ENCODE measurements around the gene PAQR5.
"Not testable (repeated sequence)": the region's sequence is repeated elsewhere in the genome, so short reads cannot be mapped to it uniquely, and the experiment has no call there.

DNA sequence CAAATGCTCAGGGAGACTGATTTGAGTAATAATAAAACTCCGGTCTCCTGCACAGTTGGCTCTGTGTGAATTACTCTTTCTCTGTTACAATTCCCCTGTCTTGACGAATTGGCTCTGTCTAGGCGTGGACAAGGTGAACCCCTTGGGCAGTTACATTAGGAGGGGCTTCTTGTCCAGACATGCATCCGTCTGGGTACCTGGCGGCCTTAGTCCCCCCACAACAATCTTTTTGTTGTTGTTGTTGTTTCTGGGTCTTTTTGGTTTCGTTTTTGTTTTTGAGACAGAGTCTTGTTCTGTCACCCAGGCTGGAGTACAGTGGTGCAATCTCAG lies 40.5 kb downstream of the PAQR5 start:
- TF ChIP-seq POLR2A (IDR thresholded peaks at IDR 0.05) = not testable (repeated sequence)
- TF ChIP-seq, protein P1, sequence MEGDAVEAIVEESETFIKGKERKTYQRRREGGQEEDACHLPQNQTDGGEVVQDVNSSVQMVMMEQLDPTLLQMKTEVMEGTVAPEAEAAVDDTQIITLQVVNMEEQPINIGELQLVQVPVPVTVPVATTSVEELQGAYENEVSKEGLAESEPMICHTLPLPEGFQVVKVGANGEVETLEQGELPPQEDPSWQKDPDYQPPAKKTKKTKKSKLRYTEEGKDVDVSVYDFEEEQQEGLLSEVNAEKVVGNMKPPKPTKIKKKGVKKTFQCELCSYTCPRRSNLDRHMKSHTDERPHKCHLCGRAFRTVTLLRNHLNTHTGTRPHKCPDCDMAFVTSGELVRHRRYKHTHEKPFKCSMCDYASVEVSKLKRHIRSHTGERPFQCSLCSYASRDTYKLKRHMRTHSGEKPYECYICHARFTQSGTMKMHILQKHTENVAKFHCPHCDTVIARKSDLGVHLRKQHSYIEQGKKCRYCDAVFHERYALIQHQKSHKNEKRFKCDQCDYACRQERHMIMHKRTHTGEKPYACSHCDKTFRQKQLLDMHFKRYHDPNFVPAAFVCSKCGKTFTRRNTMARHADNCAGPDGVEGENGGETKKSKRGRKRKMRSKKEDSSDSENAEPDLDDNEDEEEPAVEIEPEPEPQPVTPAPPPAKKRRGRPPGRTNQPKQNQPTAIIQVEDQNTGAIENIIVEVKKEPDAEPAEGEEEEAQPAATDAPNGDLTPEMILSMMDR (IDR thresholded peaks at IDR 0.05) = not testable (repeated sequence)

All from testis (tissue), 2 donors.